MM.1S (cell line): Measurements from ENCODE around the gene TCN2.

ENCODE experiments used
- DNase-seq: peaks from one replicate; pipeline ENCODE4 v3.0.0-alpha.2; 2015
- H2AFZ ChIP-seq: fragments of 300-600 bp; sonication (generic); 2 replicates; pipeline ENCODE4 v1.6.0; 2016; ENCODE audit warnings: antibody characterized with exemption, low read length
- H3F3A ChIP-seq: fragments of 300-600 bp; sonication (generic); 2 replicates; pipeline ENCODE4 v1.6.1; 2016; ENCODE audit warnings: mild to moderate bottlenecking, antibody characterized with exemption, low read length, moderate library complexity, mixed read lengths; ENCODE audit not compliant: insufficient read depth
- H3K27ac ChIP-seq: fragments of 300-600 bp; sonication (generic); 2 replicates; pipeline ENCODE4 v1.5.1; 2016; ENCODE audit warnings: mild to moderate bottlenecking, low read length
- H3K27me3 ChIP-seq: fragments of 300-600 bp; sonication (generic); replicated peaks from 2 replicates; pipeline ENCODE4 v1.6.0; 2016; ENCODE audit warnings: low read length; ENCODE audit not compliant: insufficient read depth
- H3K36me3 ChIP-seq: fragments of 300-600 bp; sonication (generic); replicated peaks from 2 replicates; pipeline ENCODE4 v1.6.1; 2016; ENCODE audit warnings: mild to moderate bottlenecking, low read length, mixed read lengths; ENCODE audit not compliant: insufficient read depth
- H3K4me1 ChIP-seq: fragments of 300-600 bp; sonication (generic); 2 replicates; pipeline ENCODE4 v1.6.1; 2016; ENCODE audit warnings: low read length, mixed read lengths
- H3K4me2 ChIP-seq: fragments of 300-600 bp; sonication (generic); 2 replicates; pipeline ENCODE4 v1.6.0; 2016; ENCODE audit warnings: low read depth, low read length
- H3K4me3 ChIP-seq: fragments of 300-600 bp; sonication (generic); 2 replicates; pipeline ENCODE4 v1.5.1; 2016; ENCODE audit warnings: low read length, mixed read lengths
- H3K79me2 ChIP-seq: fragments of 300-600 bp; sonication (generic); 2 replicates; pipeline ENCODE4 v1.6.1; 2016; ENCODE audit warnings: mixed run types, low read length, mixed read lengths
- H3K9ac ChIP-seq: fragments of 300-600 bp; sonication (generic); 2 replicates; pipeline ENCODE4 v1.6.1; 2016; ENCODE audit warnings: low read length, mixed read lengths
- H3K9me2 ChIP-seq: fragments of 300-600 bp; sonication (generic); replicated peaks from 2 replicates; pipeline ENCODE4 v1.6.1; 2016; ENCODE audit warnings: mild to moderate bottlenecking, low read length, mixed read lengths; ENCODE audit not compliant: insufficient read depth
- H3K9me3 ChIP-seq: fragments of 300-600 bp; sonication (generic); replicated peaks from 2 replicates; pipeline ENCODE4 v1.6.1; 2016; ENCODE audit warnings: mild to moderate bottlenecking, low read length, mixed read lengths; ENCODE audit not compliant: insufficient read depth
- H4K20me1 ChIP-seq: fragments of 300-600 bp; sonication (generic); 2 replicates; pipeline ENCODE4 v1.6.1; 2016; ENCODE audit warnings: mild to moderate bottlenecking, low read length, moderate library complexity, mixed read lengths; ENCODE audit not compliant: insufficient read depth
- EZH2 ChIP-seq: fragments of 300-600 bp; sonication (generic); optimal IDR thresholded peaks from 2 replicates; pipeline ENCODE3; 2017; ENCODE audit warnings: low read depth, mild to moderate bottlenecking, antibody characterized with exemption, low read length, mixed read lengths
- EZH2phosphoT487 ChIP-seq: fragments of 300-600 bp; sonication (generic); IDR thresholded peaks from 2 replicates; pipeline ENCODE4 v1.6.1; 2018; ENCODE audit warnings: antibody characterized with exemption, low read length
- TF ChIP-seq, protein P1 (sequence below): fragments of 300-600 bp; sonication (generic); IDR thresholded peaks from 2 replicates; pipeline ENCODE4 v1.5.1; 2016; ENCODE audit warnings: antibody characterized with exemption, low read length, mixed read lengths

The TCN2 gene

GRCh38 chr22:30602049-30602448 lies 4.9 kb upstream of the TCN2 start:
- H3F3A ChIP-seq: peaks cover 14% of the 10 kb centered on the region; the same call in 1 of the 2 replicates
- 0 out of 2 replicates have a peak, but pooled peaks cover under 1% of the 10 kb centered on the region for H3K79me2 ChIP-seq
- no peaks in the 10 kb centered on the region for H3K9me2 ChIP-seq
- no peaks in the 10 kb centered on the region for H3K36me3 ChIP-seq
- H3K9me3 ChIP-seq: no peaks in the 10 kb centered on the region
- H3K4me2 ChIP-seq: no peak overlapping the region
- DNase-seq: peak; percentile 63
- TF ChIP-seq, protein P1, sequence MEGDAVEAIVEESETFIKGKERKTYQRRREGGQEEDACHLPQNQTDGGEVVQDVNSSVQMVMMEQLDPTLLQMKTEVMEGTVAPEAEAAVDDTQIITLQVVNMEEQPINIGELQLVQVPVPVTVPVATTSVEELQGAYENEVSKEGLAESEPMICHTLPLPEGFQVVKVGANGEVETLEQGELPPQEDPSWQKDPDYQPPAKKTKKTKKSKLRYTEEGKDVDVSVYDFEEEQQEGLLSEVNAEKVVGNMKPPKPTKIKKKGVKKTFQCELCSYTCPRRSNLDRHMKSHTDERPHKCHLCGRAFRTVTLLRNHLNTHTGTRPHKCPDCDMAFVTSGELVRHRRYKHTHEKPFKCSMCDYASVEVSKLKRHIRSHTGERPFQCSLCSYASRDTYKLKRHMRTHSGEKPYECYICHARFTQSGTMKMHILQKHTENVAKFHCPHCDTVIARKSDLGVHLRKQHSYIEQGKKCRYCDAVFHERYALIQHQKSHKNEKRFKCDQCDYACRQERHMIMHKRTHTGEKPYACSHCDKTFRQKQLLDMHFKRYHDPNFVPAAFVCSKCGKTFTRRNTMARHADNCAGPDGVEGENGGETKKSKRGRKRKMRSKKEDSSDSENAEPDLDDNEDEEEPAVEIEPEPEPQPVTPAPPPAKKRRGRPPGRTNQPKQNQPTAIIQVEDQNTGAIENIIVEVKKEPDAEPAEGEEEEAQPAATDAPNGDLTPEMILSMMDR: peak; percentile 48
- no peak for TF ChIP-seq EZH2
- no peak overlapping the region for H3K9ac ChIP-seq
- H3K27me3 ChIP-seq: no peaks in the 10 kb centered on the region
- no peak overlapping the region for H3K4me3 ChIP-seq
- H2AFZ ChIP-seq: no peak overlapping the region
- peaks cover 12% of the 10 kb centered on the region for H3K4me1 ChIP-seq
- H4K20me1 ChIP-seq: no peaks in the 10 kb centered on the region
- H3K27ac ChIP-seq: no peak overlapping the region

GRCh38 chr22:30603801-30604200 lies 3.2 kb upstream of the TCN2 start:
- no peaks in the 10 kb centered on the region for H4K20me1 ChIP-seq
- no peak overlapping the region for H2AFZ ChIP-seq
- H3K9me2 ChIP-seq: no peaks in the 10 kb centered on the region
- no peaks in the 10 kb centered on the region for H3K9me3 ChIP-seq
- H3K27ac ChIP-seq: no peak overlapping the region
- H3K27me3 ChIP-seq: no peaks in the 10 kb centered on the region
- TF ChIP-seq EZH2 (no peak), EZH2phosphoT487 (no peak)
- TF ChIP-seq, protein P1: no peak
- H3K79me2 ChIP-seq: peaks cover 10% of the 10 kb centered on the region
- H3K4me1 ChIP-seq: peaks cover 29% of the 10 kb centered on the region
- peaks cover 30% of the 10 kb centered on the region for H3F3A ChIP-seq
- no peak overlapping the region for H3K4me3 ChIP-seq
- no peaks in the 10 kb centered on the region for H3K36me3 ChIP-seq
- no peak for DNase-seq
- H3K4me2 ChIP-seq: no peak overlapping the region
- H3K9ac ChIP-seq: no peak overlapping the region

DNA sequence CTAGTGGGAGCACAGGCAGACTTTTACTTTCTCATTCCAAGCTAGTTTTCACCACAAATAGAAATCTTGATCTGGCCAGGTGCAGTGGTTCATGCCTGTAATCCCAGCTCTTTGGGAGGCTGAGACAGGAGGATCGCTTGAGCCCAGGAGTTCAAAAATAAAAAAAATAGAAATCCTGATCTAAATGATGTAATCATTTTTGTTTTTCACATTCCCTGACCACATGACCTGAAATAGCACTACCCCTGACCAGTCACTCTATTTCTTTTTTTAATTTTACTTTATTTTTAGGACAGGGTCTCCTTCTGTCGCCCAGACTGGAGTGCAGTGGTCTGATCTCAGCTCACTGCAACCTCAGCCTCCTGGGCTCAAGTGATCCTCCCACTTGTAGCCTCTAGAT lies 2.3 kb upstream of the TCN2 start:
- no peaks in the 10 kb centered on the region for H3K27me3 ChIP-seq
- H3K27ac ChIP-seq: no peak overlapping the region
- H3K4me3 ChIP-seq: no peak overlapping the region
- H3K4me1 ChIP-seq: peaks cover 36% of the 10 kb centered on the region
- H3K4me2 ChIP-seq: no peak overlapping the region
- no peak for TF ChIP-seq EZH2
- TF ChIP-seq EZH2phosphoT487: no peak
- TF ChIP-seq, protein P1: no peak
- H3K9ac ChIP-seq: no peak overlapping the region
- peaks cover 39% of the 10 kb centered on the region for H3F3A ChIP-seq
- no peaks in the 10 kb centered on the region for H3K9me3 ChIP-seq
- no peaks in the 10 kb centered on the region for H4K20me1 ChIP-seq
- H3K36me3 ChIP-seq: no peaks in the 10 kb centered on the region
- no peak for DNase-seq
- no peaks in the 10 kb centered on the region for H3K9me2 ChIP-seq
- peaks cover 10% of the 10 kb centered on the region for H3K79me2 ChIP-seq
- no peak overlapping the region; the same call in 1 of the 2 replicates for H2AFZ ChIP-seq
